COLO668 (cell line): ENCODE measurements around the gene PKNOX2.
"Not testable (repeated sequence)": the region's sequence is repeated elsewhere in the genome, so short reads cannot be mapped to it uniquely, and the experiment has no call there.

Experiments used
- DNase-seq: peaks from one replicate; lab custom pipeline; 2025; ENCODE audit not compliant: unreplicated experiment; lab: John Stamatoyannopoulos, UW

The PKNOX2 gene

GRCh38 chr11:125201525-125202141, 37.1 kb downstream of the PKNOX2 start:
- DNase-seq: no peak

DNA sequence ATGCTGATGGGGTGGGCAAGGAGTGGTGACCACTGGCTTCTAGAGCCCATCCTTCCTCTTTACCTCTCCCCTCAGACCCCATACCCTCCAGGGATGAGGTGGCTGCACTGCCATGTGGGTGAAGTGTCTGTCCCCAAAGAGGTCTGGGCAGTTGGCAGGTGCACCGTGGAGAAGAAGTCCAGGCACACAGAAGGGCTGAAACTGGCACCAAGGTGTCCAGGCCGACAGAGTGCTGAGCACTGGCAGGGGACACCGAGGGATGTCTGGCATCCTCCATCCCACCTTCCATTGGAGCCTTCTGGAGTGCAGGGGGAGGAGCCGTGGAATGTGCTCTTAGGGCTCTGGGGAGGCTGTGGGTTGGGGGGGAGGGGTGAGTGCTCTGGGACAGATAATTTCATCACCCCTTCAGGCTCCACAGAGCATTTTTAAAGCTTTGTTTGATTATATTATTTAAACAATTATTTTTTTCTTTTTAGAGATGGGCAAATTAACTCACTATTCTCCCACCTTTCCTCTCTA, 37.9 kb downstream of the PKNOX2 start:
- no peak for DNase-seq

- DNase-seq: no peak
Measured at GRCh38 chr11:125202977-125203376, 38.4 kb downstream of the PKNOX2 start.

DNA sequence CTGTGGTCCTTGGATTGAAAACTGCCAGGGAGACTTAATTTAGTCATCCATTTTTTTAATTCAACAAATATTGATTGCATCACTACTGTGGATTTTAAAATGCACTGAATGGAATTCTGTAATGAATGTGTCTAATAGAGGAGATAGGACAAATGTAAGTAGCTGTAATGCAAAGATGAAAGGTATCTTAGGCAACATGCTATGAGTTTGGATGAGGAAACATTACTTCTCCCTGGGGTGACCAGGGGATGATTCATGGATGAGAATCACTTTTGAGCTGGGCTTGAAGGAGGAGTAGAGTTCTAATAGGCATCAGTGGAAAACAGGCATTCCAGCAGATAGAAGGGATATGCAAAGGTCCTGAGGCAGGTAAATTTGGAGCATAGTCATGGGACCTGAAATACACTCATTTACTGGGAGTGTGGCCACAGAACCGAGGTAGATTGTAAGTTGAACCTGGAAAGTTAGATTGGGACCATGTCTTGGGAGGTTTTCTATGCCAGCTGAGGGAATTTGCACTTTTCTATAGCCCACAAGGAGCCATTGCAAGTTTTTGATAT, 43.4 kb downstream of the PKNOX2 start:
- DNase-seq: no peak

DNA sequence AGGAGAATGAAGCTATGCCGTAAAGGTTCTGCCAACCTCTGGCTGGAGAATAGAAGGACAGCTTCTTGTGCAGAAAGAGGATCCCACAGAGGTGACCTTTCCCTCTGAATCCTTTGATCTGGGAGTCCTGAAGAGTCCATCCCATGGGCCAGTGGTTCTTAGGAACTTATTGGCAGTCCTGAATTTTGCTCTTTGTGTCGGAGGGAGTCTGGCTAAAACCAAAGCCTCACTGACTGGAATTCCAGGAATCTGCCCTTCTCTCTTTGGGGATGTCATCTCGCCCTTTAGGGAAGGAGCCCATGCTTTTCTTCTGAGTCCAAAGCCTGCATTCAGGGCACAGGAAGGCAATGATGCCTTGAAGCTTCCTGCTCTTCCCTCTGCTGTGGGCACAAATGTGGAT, 45.5 kb downstream of the PKNOX2 start:
- DNase-seq: no peak

DNA sequence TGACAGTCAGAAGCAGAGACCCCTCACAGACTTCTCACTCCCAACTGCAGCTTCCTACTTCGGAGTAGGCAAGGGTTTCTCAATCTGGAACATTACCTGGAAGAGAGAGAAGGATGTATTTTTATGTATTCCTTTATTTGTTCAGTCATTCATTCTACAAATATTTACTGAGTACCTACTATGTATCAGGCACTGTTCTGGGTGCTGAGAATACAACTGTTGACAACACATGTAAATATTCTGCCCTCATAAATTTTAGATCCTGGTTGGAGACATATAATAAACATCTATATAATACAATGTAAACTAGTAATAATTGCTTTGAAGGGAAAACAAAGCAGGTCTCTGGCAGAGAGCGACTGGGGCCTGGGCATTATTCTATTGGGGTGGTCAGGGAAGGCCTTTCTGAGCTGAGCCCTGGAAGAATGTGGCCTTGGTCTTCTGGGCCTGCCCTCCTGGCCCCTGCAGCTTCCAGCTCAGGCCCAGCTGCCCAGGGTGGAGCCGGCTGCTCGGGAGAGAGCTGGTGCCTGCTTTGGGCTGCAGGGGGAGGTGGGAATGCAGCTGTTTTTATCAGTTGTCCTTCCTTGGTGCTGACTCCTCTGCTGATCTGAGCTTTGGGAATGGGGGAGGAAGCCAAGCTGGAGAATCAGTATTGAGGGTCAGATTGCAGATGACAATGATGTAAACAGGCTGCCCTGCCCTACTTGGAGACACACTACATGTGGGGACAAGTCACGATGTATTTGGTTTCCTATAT, 46.8 kb downstream of the PKNOX2 start:
- no peak for DNase-seq

DNA sequence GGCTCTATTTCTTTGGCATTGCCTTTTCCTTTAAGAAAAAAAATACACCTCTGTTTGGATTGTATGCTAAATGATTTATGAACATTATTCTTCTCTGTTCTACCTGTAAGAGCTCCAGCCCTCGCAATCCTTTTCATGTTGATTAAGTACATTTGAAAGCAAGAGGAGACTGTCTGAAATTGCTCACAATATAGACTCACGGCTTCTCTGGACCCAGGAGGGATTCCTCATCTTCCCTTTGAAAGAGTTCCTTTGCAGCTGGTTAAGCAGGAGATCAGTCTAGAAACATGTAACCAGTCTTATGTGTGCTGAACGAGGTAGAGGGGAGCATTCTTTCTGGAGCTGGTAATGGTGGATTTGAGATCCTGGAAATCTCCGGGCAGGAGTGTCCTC, 47.4 kb downstream of the PKNOX2 start:
- DNase-seq: no peak

GRCh38 chr11:125214601-125215565, 50.3 kb downstream of the PKNOX2 start:
- no peak for DNase-seq

DNA sequence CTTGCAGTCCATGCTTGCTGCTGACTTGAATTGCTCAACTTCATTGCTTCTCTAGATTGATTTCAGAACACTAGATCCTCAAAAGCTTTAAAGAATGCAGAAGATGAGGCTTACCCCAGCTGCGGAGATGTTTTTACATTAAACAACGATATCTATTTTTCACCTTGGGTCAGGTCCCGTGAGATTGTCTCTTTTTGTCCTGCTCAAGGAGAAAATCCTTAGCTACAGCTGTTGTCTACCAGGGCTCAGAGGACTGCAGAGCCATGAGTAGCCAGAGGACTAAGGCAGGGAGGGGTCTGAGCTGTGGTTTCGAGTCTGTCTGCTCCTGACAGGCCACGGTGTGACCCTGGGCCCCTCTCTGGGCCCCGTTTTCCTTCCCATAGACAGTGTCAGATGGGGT, 51.4 kb downstream of the PKNOX2 start:
- no peak for DNase-seq

DNA sequence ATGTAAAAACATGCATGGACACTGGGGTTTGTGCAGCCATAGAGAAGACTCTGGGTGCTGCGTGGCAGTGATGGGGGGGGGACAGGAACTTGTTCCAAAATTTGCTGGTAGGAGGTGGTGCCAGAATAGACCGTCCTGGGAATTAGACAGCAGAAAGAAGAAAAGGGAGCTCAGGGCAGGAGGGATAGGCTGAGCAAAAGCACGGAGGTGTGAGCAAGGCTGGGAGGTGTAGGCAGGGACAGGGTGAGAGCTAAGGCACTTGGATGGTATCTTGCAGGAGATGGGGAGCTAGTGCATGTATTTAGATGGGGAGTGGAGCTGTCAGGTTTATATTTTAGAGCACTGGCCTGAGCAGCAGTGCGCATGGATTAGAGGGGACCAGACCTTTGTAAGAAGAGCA, 53.8 kb downstream of the PKNOX2 start:
- DNase-seq: no peak

- DNase-seq: no peak
Measured at GRCh38 chr11:125221461-125221860, 56.9 kb downstream of the PKNOX2 start.

DNA sequence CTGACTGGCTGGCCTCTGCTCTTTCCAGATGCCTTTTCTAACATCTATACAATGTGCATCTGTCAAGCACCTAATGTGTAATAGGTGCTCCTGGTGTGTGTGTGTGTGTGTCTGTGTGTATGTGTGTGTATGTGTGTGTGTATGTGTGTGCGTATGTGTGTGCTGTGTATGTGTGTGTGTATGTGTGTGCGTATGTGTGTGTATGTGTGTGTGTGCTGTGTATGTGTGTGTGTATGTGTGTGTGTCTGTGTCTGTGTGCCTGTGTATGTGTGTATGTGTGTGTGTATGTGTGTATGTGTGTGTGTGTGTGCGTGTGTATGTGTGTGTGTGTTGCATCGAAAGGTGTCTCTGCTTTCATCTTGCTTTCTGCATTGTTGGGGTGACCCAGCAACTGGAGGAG, 57.9 kb downstream of the PKNOX2 start:
- no peak for DNase-seq

GRCh38 chr11:125223161-125223560, 58.6 kb downstream of the PKNOX2 start:
- DNase-seq: not testable (repeated sequence)

- DNase-seq: no peak
Measured at GRCh38 chr11:125223901-125224361, 59.4 kb downstream of the PKNOX2 start.

- no peak for DNase-seq
Measured at GRCh38 chr11:125224391-125225021, 60.0 kb downstream of the PKNOX2 start.

DNA sequence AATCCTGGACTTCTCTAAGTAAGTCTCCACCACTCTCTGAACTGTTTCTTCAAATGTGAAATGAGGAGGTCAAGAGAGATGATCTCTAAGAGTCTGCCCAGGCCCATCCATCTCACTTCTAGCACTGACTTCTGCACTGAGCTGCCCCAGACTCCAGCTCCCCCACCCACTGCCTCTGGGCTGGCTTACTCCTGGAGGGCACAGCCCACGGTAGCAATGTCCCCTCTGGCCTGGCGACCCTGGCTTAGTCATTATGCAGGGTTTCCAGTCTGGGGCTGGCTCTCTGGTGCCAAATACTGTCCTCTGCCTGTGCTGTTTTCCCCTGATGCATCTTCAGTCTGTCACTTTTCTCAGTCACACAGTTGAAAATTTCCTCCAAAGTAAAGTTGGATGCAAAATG, 60.9 kb downstream of the PKNOX2 start:
- DNase-seq: no peak

DNA sequence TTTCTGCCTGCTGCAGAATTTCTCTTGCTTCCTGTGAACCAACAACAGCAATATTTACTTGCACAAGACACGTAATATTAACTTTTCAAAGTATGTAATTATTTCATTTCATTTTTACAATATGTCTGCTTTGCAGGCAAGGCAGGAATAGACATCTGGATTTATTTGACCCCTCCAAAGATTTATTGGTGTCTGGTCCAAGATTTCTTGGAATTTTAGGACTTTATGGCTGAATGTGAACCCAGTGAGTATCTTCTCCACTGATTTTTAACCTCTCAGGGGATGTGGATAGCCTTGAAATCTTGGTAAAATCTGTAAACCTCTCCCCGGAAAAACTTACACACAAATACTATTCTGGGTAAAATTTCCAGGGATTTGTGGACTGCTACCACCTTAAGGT, 61.5 kb downstream of the PKNOX2 start:
- no peak for DNase-seq

DNA sequence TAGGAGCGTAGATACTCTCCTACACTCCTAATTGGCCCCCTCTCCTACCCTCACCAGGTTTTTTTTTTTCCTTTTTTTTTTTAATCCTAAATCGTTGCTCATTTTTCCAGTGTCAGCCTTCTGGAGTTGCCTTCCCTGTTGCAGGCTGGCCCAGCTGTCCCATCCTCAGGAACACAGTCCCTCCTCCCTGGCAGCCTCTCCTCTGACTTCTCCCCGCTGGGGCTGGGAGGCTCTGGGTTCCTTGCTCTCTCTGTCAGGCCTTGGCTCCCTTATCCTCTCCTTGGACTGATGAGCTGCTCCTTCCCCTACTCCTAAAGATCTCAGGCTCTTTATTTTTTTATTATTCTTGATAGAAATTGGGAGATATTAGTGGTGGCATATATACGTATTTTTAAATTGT, 62.2 kb downstream of the PKNOX2 start:
- DNase-seq: no peak

- DNase-seq: no peak
Measured at GRCh38 chr11:125227151-125227550, 62.6 kb downstream of the PKNOX2 start.

- no peak for DNase-seq
Measured at GRCh38 chr11:125228445-125228844, 63.9 kb downstream of the PKNOX2 start.

DNA sequence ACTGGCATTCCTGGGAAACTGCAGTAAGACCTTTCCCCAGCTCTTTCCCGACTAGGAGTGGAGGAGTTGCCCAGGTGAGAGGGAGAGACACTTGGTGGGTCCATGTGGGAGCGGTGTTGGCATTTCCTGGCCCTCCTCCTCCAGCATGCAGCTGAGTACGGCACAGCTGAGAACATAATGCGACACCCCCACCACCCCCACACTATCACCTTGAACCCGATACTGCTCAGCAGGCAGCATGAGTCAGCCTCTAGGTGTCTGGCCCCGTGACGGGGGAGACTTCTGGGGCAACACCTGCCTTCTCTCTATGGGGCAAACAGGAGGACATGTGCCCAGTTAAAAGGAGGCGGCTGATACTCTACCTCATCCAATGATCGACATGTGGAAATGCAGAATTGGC, 64.4 kb downstream of the PKNOX2 start:
- DNase-seq: no peak
